ENCODE results near the gene HDAC1.

DNA sequence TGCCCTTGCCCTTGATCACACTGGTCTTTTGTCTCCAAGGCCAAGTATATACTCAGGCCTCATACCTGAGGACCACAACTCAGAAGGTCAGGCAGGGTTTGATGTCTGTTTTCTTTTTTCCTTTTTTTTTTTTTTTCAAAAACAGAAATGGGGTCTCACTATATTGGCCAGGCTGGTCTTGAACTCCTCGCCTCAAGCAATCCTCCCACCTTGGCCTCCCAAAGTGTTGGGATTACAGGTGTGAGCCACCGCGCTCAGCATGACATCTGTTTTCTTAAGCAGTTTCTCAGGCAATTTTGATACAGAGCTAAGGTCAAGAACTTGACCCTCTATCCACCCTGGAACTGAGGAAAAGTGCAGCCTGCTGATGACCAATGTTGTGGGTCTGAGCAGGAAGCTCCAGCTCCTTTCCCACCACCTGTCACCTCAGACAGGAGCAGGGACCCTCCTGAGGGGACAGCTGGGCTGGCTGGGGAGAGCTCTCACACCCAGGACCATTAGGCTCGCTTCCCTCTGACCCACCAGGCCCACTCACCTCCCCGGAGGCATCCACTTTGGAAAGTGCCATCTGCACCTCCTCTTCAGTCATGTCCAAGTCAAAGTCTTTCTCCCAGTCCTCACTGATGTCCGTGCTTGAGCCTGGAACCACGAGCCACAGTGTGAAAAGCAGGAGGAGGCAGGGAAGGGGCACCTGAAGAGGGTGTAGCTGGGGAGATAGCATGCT is 76.2 kb downstream of the HDAC1 start:
- TF ChIP-seq RAD21 (IDR thresholded peaks at IDR 0.05; ENCODE audit: low read length) (no peak), RFX5 (IDR thresholded peaks at IDR 0.05; ENCODE audit: low read depth, low read length) (no peak), CHD1 (IDR thresholded peaks at IDR 0.05; ENCODE audit: low read depth, low read length) (no peak), POLR2A (IDR thresholded peaks at IDR 0.05; ENCODE audit: low read depth, low read length) (no peak), MAZ (IDR thresholded peaks at IDR 0.05; ENCODE audit: borderline replicate concordance, low read depth, low read length) (no peak), SMC3 (IDR thresholded peaks at IDR 0.05; ENCODE audit: low read depth, low read length) (no peak), BHLHE40 (IDR thresholded peaks at IDR 0.05; ENCODE audit: low read depth, low read length) (no peak), MAFK (IDR thresholded peaks at IDR 0.05; ENCODE audit: low read depth, low read length) (no peak), CEBPB (IDR thresholded peaks at IDR 0.05; ENCODE audit: low read depth, low read length) (no peak), MXI1 (IDR thresholded peaks at IDR 0.05; ENCODE audit: borderline replicate concordance, low read depth, low read length) (no peak), FOS (IDR thresholded peaks at IDR 0.05; ENCODE audit: low read depth, low read length) (no peak)
- TF ChIP-seq, protein P1, sequence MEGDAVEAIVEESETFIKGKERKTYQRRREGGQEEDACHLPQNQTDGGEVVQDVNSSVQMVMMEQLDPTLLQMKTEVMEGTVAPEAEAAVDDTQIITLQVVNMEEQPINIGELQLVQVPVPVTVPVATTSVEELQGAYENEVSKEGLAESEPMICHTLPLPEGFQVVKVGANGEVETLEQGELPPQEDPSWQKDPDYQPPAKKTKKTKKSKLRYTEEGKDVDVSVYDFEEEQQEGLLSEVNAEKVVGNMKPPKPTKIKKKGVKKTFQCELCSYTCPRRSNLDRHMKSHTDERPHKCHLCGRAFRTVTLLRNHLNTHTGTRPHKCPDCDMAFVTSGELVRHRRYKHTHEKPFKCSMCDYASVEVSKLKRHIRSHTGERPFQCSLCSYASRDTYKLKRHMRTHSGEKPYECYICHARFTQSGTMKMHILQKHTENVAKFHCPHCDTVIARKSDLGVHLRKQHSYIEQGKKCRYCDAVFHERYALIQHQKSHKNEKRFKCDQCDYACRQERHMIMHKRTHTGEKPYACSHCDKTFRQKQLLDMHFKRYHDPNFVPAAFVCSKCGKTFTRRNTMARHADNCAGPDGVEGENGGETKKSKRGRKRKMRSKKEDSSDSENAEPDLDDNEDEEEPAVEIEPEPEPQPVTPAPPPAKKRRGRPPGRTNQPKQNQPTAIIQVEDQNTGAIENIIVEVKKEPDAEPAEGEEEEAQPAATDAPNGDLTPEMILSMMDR (conservative IDR thresholded peaks at IDR 0.05; ENCODE audit: low read depth, low read length), result no peak

Measured in IMR-90 (cell line).